ENCODE measurements around the gene XPNPEP1. TPM values are rescaled to one million over a fixed set of nuclear protein-coding genes. Genes with fewer than 3 reads are reported as not detected.

Gene XPNPEP1
- polyA plus RNA-seq, 1 of the 3 experiments (the other 2 are of a cell fraction) = 167 TPM

- Histone ChIP-seq H3F3A (replicated peaks; ENCODE audit: insufficient read depth) (peaks cover 3% of the 10 kb centered on the region), H3K36me3 (replicated peaks in 1 of 2; ENCODE audit: control insufficient read depth in 1 of 2, insufficient read depth in 2 of 2, low read length in 1 of 2) (peaks cover 29 to 30% of the 10 kb centered on the region in 2 experiments), H3K27me3 (ENCODE audit: insufficient read depth) (no peaks in the 10 kb centered on the region), H3K9me3 (no peaks in the 10 kb centered on the region), H3K4me2 (no peak overlapping the region), H3K79me2 (ENCODE audit: insufficient read depth) (no peaks in the 10 kb centered on the region), H3K9me2 (no peaks in the 10 kb centered on the region), H3K27ac (ENCODE audit: low read depth in 2 of 2, low read length in 1 of 2) (no peak overlapping the region), H2AFZ (ENCODE audit: low read depth) (no peak overlapping the region), H3K4me3 (ENCODE audit: low read depth in 2 of 2, low read length in 1 of 2) (no peak overlapping the region), H4K20me1 (ENCODE audit: insufficient read depth) (no peaks in the 10 kb centered on the region), H3K4me1 (ENCODE audit: control insufficient read depth in 1 of 2, insufficient read depth in 2 of 2, low read depth in 1 of 2, low read length in 1 of 2) (no peaks in the 10 kb centered on the region; a peak in 1 of 4 replicates), H3K9ac (no peak overlapping the region)
- POLR2A ChIA-PET = no interaction called here
- CTCF ChIA-PET = interaction anchor here (0.9 kb wide), 1 partner anchor 9 kb away, joined by 5 read pairs; no protein-coding TSS in a partner anchor
- TF ChIP-seq RXRA (IDR thresholded peaks at IDR 0.05; ENCODE audit: borderline replicate concordance, low read depth) (no peak), NFIC (IDR thresholded peaks at IDR 0.05; ENCODE audit: borderline replicate concordance) (no peak), RCOR1 (IDR thresholded peaks at IDR 0.05; ENCODE audit: low read length) (no peak), TAF1 (IDR thresholded peaks at IDR 0.05; ENCODE audit: borderline replicate concordance, low read depth, low read length) (no peak), GABPA (IDR thresholded peaks at IDR 0.05; ENCODE audit: low read depth) (no peak)
- 88% methylated on average over 4 of the region's 4 CpGs for WGBS (ENCODE audit: low lambda C conversion rate)
- no peak for DNase-seq
These were observed 62.2 kb downstream of the XPNPEP1 start for GRCh38 chr10:109861081-109861480.

DNA sequence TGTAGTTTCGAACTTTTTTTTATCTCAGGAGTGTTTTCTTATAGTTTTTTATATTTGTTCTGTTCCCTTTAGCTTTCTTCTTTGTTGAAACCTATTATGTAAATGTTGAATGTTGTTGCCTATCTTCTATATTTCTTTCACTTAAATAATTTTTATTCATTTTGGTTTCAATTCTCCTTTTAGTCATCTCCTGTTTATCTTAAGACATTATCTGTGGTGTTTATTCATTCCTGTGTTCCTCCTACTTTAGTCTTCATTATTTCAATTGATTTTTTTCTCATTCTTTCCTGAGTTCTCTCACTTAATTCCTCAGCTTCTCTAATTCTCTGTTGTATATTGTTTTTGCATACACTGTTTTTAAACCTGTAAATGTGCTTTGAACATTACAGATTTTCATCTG, 64.1 kb downstream of the XPNPEP1 start:
- DNase-seq = no peak
- Histone ChIP-seq H3K27ac (ENCODE audit: low read depth in 2 of 2, low read length in 1 of 2) (no peak overlapping the region), H3K9me2 (no peaks in the 10 kb centered on the region), H3K36me3 (replicated peaks in 1 of 2; ENCODE audit: control insufficient read depth in 1 of 2, insufficient read depth in 2 of 2, low read length in 1 of 2) (peaks cover 12 to 17% of the 10 kb centered on the region in 2 experiments), H3K4me1 (ENCODE audit: control insufficient read depth in 1 of 2, insufficient read depth in 2 of 2, low read depth in 1 of 2, low read length in 1 of 2) (no peaks in the 10 kb centered on the region; a peak in 1 of 4 replicates), H3K79me2 (ENCODE audit: insufficient read depth) (no peaks in the 10 kb centered on the region), H3K9ac (no peak overlapping the region), H3K27me3 (ENCODE audit: insufficient read depth) (no peaks in the 10 kb centered on the region), H3F3A (replicated peaks; ENCODE audit: insufficient read depth) (peaks cover 3% of the 10 kb centered on the region), H2AFZ (ENCODE audit: low read depth) (no peak overlapping the region), H3K4me3 (ENCODE audit: low read depth in 2 of 2, low read length in 1 of 2) (no peak overlapping the region), H3K4me2 (no peak overlapping the region), H4K20me1 (ENCODE audit: insufficient read depth) (no peaks in the 10 kb centered on the region), H3K9me3 (no peaks in the 10 kb centered on the region)
- WGBS (ENCODE audit: low lambda C conversion rate) = 97% methylated on average over 1 of the region's 1 CpG
- ChIA-PET POLR2A (no interaction called here), CTCF (no interaction called here)
- TF ChIP-seq, protein P1, sequence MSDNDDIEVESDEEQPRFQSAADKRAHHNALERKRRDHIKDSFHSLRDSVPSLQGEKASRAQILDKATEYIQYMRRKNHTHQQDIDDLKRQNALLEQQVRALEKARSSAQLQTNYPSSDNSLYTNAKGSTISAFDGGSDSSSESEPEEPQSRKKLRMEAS (IDR thresholded peaks at IDR 0.05; ENCODE audit: low read depth) = no peak
- no peak for TF ChIP-seq USF2 (IDR thresholded peaks at IDR 0.05; ENCODE audit: borderline replicate concordance, low read depth, low read length)
- TF ChIP-seq REST (IDR thresholded peaks at IDR 0.05; ENCODE audit: low read depth, low read length) = no peak
- TF ChIP-seq SIN3A (IDR thresholded peaks at IDR 0.05; ENCODE audit: borderline replicate concordance, low read depth, low read length) = no peak
- TF ChIP-seq FOXJ3 (CRISPR knock-in tag; IDR thresholded peaks at IDR 0.05) = no peak
- no peak for TF ChIP-seq TAF1 (IDR thresholded peaks at IDR 0.05; ENCODE audit: borderline replicate concordance, low read depth, low read length)
- TF ChIP-seq GATA2 (CRISPR knock-in tag; IDR thresholded peaks at IDR 0.05) = no peak
- no peak for TF ChIP-seq RFX5 (IDR thresholded peaks at IDR 0.05; ENCODE audit: low read length)
- TF ChIP-seq, protein P2, sequence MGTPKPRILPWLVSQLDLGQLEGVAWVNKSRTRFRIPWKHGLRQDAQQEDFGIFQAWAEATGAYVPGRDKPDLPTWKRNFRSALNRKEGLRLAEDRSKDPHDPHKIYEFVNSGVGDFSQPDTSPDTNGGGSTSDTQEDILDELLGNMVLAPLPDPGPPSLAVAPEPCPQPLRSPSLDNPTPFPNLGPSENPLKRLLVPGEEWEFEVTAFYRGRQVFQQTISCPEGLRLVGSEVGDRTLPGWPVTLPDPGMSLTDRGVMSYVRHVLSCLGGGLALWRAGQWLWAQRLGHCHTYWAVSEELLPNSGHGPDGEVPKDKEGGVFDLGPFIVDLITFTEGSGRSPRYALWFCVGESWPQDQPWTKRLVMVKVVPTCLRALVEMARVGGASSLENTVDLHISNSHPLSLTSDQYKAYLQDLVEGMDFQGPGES (IDR thresholded peaks at IDR 0.05; ENCODE audit: low read depth, low read length) = no peak
- no peak for TF ChIP-seq FOXM1 (IDR thresholded peaks at IDR 0.05; ENCODE audit: low read depth)
- no peak for TF ChIP-seq RCOR1 (IDR thresholded peaks at IDR 0.05; ENCODE audit: low read length)
- no peak for TF ChIP-seq FOSL2 (IDR thresholded peaks at IDR 0.05; ENCODE audit: borderline replicate concordance, low read depth)
- TF ChIP-seq RXRA (IDR thresholded peaks at IDR 0.05; ENCODE audit: borderline replicate concordance, low read depth) = no peak
- TF ChIP-seq GABPA (IDR thresholded peaks at IDR 0.05; ENCODE audit: low read depth) = no peak
- no peak for TF ChIP-seq SMC3 (IDR thresholded peaks at IDR 0.05; ENCODE audit: low read depth, low read length)
- TF ChIP-seq, protein P3, sequence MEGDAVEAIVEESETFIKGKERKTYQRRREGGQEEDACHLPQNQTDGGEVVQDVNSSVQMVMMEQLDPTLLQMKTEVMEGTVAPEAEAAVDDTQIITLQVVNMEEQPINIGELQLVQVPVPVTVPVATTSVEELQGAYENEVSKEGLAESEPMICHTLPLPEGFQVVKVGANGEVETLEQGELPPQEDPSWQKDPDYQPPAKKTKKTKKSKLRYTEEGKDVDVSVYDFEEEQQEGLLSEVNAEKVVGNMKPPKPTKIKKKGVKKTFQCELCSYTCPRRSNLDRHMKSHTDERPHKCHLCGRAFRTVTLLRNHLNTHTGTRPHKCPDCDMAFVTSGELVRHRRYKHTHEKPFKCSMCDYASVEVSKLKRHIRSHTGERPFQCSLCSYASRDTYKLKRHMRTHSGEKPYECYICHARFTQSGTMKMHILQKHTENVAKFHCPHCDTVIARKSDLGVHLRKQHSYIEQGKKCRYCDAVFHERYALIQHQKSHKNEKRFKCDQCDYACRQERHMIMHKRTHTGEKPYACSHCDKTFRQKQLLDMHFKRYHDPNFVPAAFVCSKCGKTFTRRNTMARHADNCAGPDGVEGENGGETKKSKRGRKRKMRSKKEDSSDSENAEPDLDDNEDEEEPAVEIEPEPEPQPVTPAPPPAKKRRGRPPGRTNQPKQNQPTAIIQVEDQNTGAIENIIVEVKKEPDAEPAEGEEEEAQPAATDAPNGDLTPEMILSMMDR (IDR thresholded peaks at IDR 0.05) = no peak
- TF ChIP-seq, protein P4, sequence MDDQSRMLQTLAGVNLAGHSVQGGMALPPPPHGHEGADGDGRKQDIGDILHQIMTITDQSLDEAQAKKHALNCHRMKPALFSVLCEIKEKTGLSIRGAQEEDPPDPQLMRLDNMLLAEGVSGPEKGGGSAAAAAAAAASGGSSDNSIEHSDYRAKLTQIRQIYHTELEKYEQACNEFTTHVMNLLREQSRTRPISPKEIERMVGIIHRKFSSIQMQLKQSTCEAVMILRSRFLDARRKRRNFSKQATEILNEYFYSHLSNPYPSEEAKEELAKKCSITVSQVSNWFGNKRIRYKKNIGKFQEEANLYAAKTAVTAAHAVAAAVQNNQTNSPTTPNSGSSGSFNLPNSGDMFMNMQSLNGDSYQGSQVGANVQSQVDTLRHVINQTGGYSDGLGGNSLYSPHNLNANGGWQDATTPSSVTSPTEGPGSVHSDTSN (IDR thresholded peaks at IDR 0.05) = no peak

Measured in SK-N-SH (cell line).